ENCODE results near the gene FAS.

DNA sequence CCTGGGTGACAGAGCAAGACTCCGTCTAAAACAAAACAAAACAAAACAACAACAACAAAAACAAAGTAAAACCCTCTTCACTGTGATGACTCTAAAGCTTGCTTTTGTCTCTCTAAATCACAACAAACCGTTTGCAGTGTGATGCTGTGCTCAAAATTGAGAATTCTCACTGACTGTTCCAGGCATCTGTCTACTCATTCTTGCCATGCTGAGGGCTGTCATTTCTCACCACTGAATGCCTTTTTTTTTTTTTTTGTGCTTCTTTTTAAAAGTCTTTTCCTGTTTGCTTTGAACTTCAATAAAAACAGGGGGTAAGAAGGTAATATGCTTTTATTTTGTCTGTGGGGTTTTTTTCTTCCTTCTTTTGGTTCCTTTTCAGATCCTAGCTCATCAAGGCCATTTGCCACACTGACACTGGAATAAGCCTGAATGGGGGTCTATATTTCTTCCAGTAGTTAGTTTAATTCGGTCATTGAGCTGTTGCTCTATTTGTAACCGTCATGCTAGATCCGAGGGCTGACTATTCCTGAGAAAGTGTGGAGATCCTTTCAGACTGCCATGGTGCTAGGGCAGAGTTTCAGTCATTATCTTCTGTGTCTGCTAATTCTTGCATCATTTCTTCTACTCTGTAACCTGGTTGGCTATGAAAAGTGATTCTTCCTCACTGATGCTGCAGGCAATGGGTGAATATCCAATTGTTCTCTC lies 10.6 kb downstream of the FAS start:
- no peak for TF ChIP-seq ZNF221 (tag by site-specific recombination; IDR thresholded peaks at IDR 0.05; ENCODE audit: borderline replicate concordance)
- TF ChIP-seq ZNF792 (tag by site-specific recombination; IDR thresholded peaks at IDR 0.05) = no peak
- no peak for TF ChIP-seq PRDM1 (tag by site-specific recombination; IDR thresholded peaks at IDR 0.05)
